ENCODE measurements around the gene CACNB4.

Gene CACNB4

GRCh38 chr2:151981886-151982285, 117.0 kb downstream of the CACNB4 start:
- Histone ChIP-seq H3F3A (ENCODE audit: insufficient read depth, low read length) (no peaks in the 10 kb centered on the region), H3K27me3 (ENCODE audit: insufficient read depth, low read length) (no peaks in the 10 kb centered on the region), H3K9ac (ENCODE audit: low read length) (no peak overlapping the region), H3K27ac (ENCODE audit: low read depth, low read length, poor library complexity, severe bottlenecking) (no peak overlapping the region), H2AFZ (ENCODE audit: low read length) (no peak overlapping the region), H3K4me2 (ENCODE audit: low read length) (no peak overlapping the region), H3K79me2 (ENCODE audit: insufficient read depth, low read length) (no peaks in the 10 kb centered on the region), H3K9me2 (ENCODE audit: low read depth, low read length) (no peaks in the 10 kb centered on the region), H3K4me3 (ENCODE audit: low read depth, low read length, poor library complexity, severe bottlenecking) (no peak overlapping the region), H4K20me1 (ENCODE audit: insufficient read depth, low read length) (no peaks in the 10 kb centered on the region), H3K36me3 (ENCODE audit: insufficient read depth, low read length) (no peaks in the 10 kb centered on the region), H3K4me1 (ENCODE audit: insufficient read depth, low read length, severe bottlenecking) (no peaks in the 10 kb centered on the region), H3K9me3 (ENCODE audit: low read length) (no peaks in the 10 kb centered on the region)
- TF ChIP-seq EZH2 (IDR thresholded peaks at IDR 0.05; ENCODE audit: borderline replicate concordance, low read length) = no peak
- no peak for TF ChIP-seq CTCF (IDR thresholded peaks at IDR 0.05; ENCODE audit: low read length)

GRCh38 chr2:151979694-151980093, 119.2 kb downstream of the CACNB4 start:
- Histone ChIP-seq H3K79me2 (ENCODE audit: insufficient read depth, low read length) (no peaks in the 10 kb centered on the region), H3K9ac (ENCODE audit: low read length) (no peak overlapping the region), H3K27me3 (ENCODE audit: insufficient read depth, low read length) (no peaks in the 10 kb centered on the region), H3K9me3 (ENCODE audit: low read length) (no peaks in the 10 kb centered on the region), H3F3A (ENCODE audit: insufficient read depth, low read length) (no peaks in the 10 kb centered on the region), H3K27ac (ENCODE audit: low read depth, low read length, poor library complexity, severe bottlenecking) (no peak overlapping the region), H2AFZ (ENCODE audit: low read length) (no peak overlapping the region), H3K36me3 (ENCODE audit: insufficient read depth, low read length) (no peaks in the 10 kb centered on the region), H4K20me1 (ENCODE audit: insufficient read depth, low read length) (no peaks in the 10 kb centered on the region), H3K9me2 (ENCODE audit: low read depth, low read length) (no peaks in the 10 kb centered on the region), H3K4me1 (ENCODE audit: insufficient read depth, low read length, severe bottlenecking) (no peaks in the 10 kb centered on the region), H3K4me3 (ENCODE audit: low read depth, low read length, poor library complexity, severe bottlenecking) (no peak overlapping the region), H3K4me2 (ENCODE audit: low read length) (no peak overlapping the region)
- TF ChIP-seq EZH2 (IDR thresholded peaks at IDR 0.05; ENCODE audit: borderline replicate concordance, low read length) = no peak
- no peak for TF ChIP-seq CTCF (IDR thresholded peaks at IDR 0.05; ENCODE audit: low read length)

- no peaks in the 10 kb centered on the region for H3K9me3 ChIP-seq (ENCODE audit: low read length)
- H3K79me2 ChIP-seq (ENCODE audit: insufficient read depth, low read length) = no peaks in the 10 kb centered on the region
- no peaks in the 10 kb centered on the region for H3F3A ChIP-seq (ENCODE audit: insufficient read depth, low read length)
- H3K36me3 ChIP-seq (ENCODE audit: insufficient read depth, low read length) = no peaks in the 10 kb centered on the region
- no peak overlapping the region for H2AFZ ChIP-seq (ENCODE audit: low read length)
- H3K27ac ChIP-seq (ENCODE audit: low read depth, low read length, poor library complexity, severe bottlenecking) = no peak overlapping the region
- H3K4me1 ChIP-seq (ENCODE audit: insufficient read depth, low read length, severe bottlenecking) = no peaks in the 10 kb centered on the region
- no peaks in the 10 kb centered on the region for H3K27me3 ChIP-seq (ENCODE audit: insufficient read depth, low read length)
- no peak overlapping the region for H3K4me2 ChIP-seq (ENCODE audit: low read length)
- H4K20me1 ChIP-seq (ENCODE audit: insufficient read depth, low read length) = no peaks in the 10 kb centered on the region
- no peak overlapping the region for H3K4me3 ChIP-seq (ENCODE audit: low read depth, low read length, poor library complexity, severe bottlenecking)
- TF ChIP-seq EZH2 (IDR thresholded peaks at IDR 0.05; ENCODE audit: borderline replicate concordance, low read length) (no peak), CTCF (IDR thresholded peaks at IDR 0.05; ENCODE audit: low read length) (no peak)
- H3K9ac ChIP-seq (ENCODE audit: low read length) = no peak overlapping the region
- no peaks in the 10 kb centered on the region for H3K9me2 ChIP-seq (ENCODE audit: low read depth, low read length)
These were observed 120.1 kb downstream of the CACNB4 start for GRCh38 chr2:151978709-151979108.
